ENCODE data around the gene SUB1. TPM values are rescaled to one million over a fixed set of nuclear protein-coding genes. Genes with fewer than 3 reads are reported as not detected.
"Not testable (repeated sequence)": the region's sequence is repeated elsewhere in the genome, so short reads cannot be mapped to it uniquely, and the experiment has no call there.

Gene SUB1
- 100 to 1,000 TPM; 135 to 190 TPM for total RNA-seq

GRCh38 chr5:32585446-32586275, at the start of gene SUB1:
TSS of gene SUB1 (plus strand) at chr5:32585557. CDS start at chr5:32588513, 2,956 bp downstream.
- H3K36me3 ChIP-seq, result no peaks in the 10 kb centered on the region
- intact Hi-C loops (cut with DNase I), result loop anchor here (2.0 to 5.0 kb wide), 3 partner anchors 97 to 348 kb away; partner anchors contain the start of gene ZFR
- under 1% methylated on average over 89 of the region's 89 CpGs for WGBS
- H3K9me3 ChIP-seq, result no peaks in the 10 kb centered on the region
- no peaks in the 10 kb centered on the region for H3K27me3 ChIP-seq (replicated peaks; ENCODE audit: insufficient read depth)
- H3K4me3 ChIP-seq, result peak within 1 kb of the TSS; percentile 77 to 100
- DNase-seq (ENCODE audit: low spot score), result peak; percentile 85
- no peaks in the 10 kb centered on the region for H3K4me1 ChIP-seq (replicated peaks)
- peak within 1 kb of the TSS; percentile 96 to 100 for H3K27ac ChIP-seq
- TF ChIP-seq POLR2AphosphoS5 (IDR thresholded peaks at IDR 0.05) (peak; percentile 87), CTCF (IDR thresholded peaks at IDR 0.05) (peak in 1 of 4 experiments; percentile 3), POLR2A (IDR thresholded peaks at IDR 0.05) (peak; percentile 62)

- no peak for TF ChIP-seq POLR2AphosphoS5 (IDR thresholded peaks at IDR 0.05)
- TF ChIP-seq POLR2A (IDR thresholded peaks at IDR 0.05), result no peak
- TF ChIP-seq CTCF (IDR thresholded peaks at IDR 0.05), result no peak
- no peak for DNase-seq (ENCODE audit: low spot score)
- Histone ChIP-seq H3K4me3 (no peak overlapping the region), H3K27me3 (replicated peaks; ENCODE audit: insufficient read depth) (no peaks in the 10 kb centered on the region), H3K27ac (no peak overlapping the region), H3K36me3 (no peaks in the 10 kb centered on the region), H3K9me3 (no peaks in the 10 kb centered on the region), H3K4me1 (replicated peaks) (no peaks in the 10 kb centered on the region)
- intact Hi-C loops (cut with DNase I), result no loop called here
- WGBS, result 81% methylated on average over 4 of the region's 4 CpGs
Observed at GRCh38 chr5:32536246-32536645, 49.1 kb upstream of the SUB1 start.

- H3K27me3 ChIP-seq (replicated peaks; ENCODE audit: insufficient read depth); H3K9me3 ChIP-seq; H3K4me3 ChIP-seq; DNase-seq (ENCODE audit: low spot score); H3K36me3 ChIP-seq; intact Hi-C loops (cut with DNase I); H3K27ac ChIP-seq; H3K4me1 ChIP-seq (replicated peaks): not testable (repeated sequence)
- WGBS, result 82% methylated on average over 7 of the region's 7 CpGs
Observed at GRCh38 chr5:32537437-32538029, 47.8 kb upstream of the SUB1 start.

- Histone ChIP-seq H3K4me3 (no peak overlapping the region), H3K9me3 (no peaks in the 10 kb centered on the region), H3K27ac (no peak overlapping the region), H3K4me1 (replicated peaks) (no peaks in the 10 kb centered on the region), H3K27me3 (replicated peaks; ENCODE audit: insufficient read depth) (no peaks in the 10 kb centered on the region), H3K36me3 (no peaks in the 10 kb centered on the region)
- intact Hi-C loops (cut with DNase I), result no loop called here
- WGBS, result 57% methylated on average over 7 of the region's 7 CpGs
- no peak for DNase-seq (ENCODE audit: low spot score)
- TF ChIP-seq CTCF (IDR thresholded peaks at IDR 0.05) (no peak), POLR2AphosphoS5 (IDR thresholded peaks at IDR 0.05) (no peak), POLR2A (IDR thresholded peaks at IDR 0.05) (no peak)
Observed at GRCh38 chr5:32538031-32538547, 47.3 kb upstream of the SUB1 start.

GRCh38 chr5:32539981-32540845, 45.1 kb upstream of the SUB1 start:
- no peaks in the 10 kb centered on the region for H3K36me3 ChIP-seq
- intact Hi-C loops (cut with DNase I), result no loop called here
- no peak for TF ChIP-seq POLR2AphosphoS5 (IDR thresholded peaks at IDR 0.05)
- no peak for TF ChIP-seq POLR2A (IDR thresholded peaks at IDR 0.05)
- TF ChIP-seq CTCF (IDR thresholded peaks at IDR 0.05), result no peak
- H3K27me3 ChIP-seq (replicated peaks; ENCODE audit: insufficient read depth), result no peaks in the 10 kb centered on the region
- no peak for DNase-seq (ENCODE audit: low spot score)
- H3K27ac ChIP-seq, result no peak overlapping the region
- no peak overlapping the region for H3K4me3 ChIP-seq
- 95% methylated on average over 6 of the region's 6 CpGs for WGBS
- no peaks in the 10 kb centered on the region for H3K9me3 ChIP-seq
- H3K4me1 ChIP-seq (replicated peaks), result no peaks in the 10 kb centered on the region

Data from prostate gland (tissue), 2 donors.